Middle frontal gyrus (tissue), 1 donor: Measurements from ENCODE around the gene SF3B3.
A peak's percentile ranks its signal among the peaks of the same experiment; 100 is the strongest.
"Not testable (repeated sequence)": the region's sequence is repeated elsewhere in the genome, so short reads cannot be mapped to it uniquely, and the experiment has no call there.

ENCODE experiments used
- DNase-seq: peaks from one replicate; pipeline ENCODE4 v3.0.0-alpha.2; 2015; ENCODE audit warnings: low spot score; ENCODE audit errors: extremely low spot score

Gene SF3B3

GRCh38 chr16:70565053-70565452 is 41.4 kb downstream of the SF3B3 start:
- no peak for DNase-seq

- no peak for DNase-seq
Measured at GRCh38 chr16:70568601-70569237, 45.1 kb downstream of the SF3B3 start.

GRCh38 chr16:70569752-70570151 is 46.1 kb downstream of the SF3B3 start:
- DNase-seq = no peak

- DNase-seq = no peak
Measured at GRCh38 chr16:70570967-70571570, 47.5 kb downstream of the SF3B3 start.

GRCh38 chr16:70571623-70572022 is 48.0 kb downstream of the SF3B3 start:
- DNase-seq = no peak

- no peak for DNase-seq
Measured at GRCh38 chr16:70572050-70572925, 48.7 kb downstream of the SF3B3 start.

GRCh38 chr16:70572926-70573270 is 49.3 kb downstream of the SF3B3 start:
- DNase-seq = no peak

- peak; percentile 6 for DNase-seq
Measured at GRCh38 chr16:70573451-70574121, 50.0 kb downstream of the SF3B3 start.

- no peak for DNase-seq
Measured at GRCh38 chr16:70574595-70575271, 51.1 kb downstream of the SF3B3 start.

- no peak for DNase-seq
Measured at GRCh38 chr16:70575376-70575775, 51.8 kb downstream of the SF3B3 start.

GRCh38 chr16:70576431-70577255 is 53.0 kb downstream of the SF3B3 start:
- DNase-seq = no peak

GRCh38 chr16:70577256-70577698 is 53.7 kb downstream of the SF3B3 start:
- no peak for DNase-seq

- no peak for DNase-seq
Measured at GRCh38 chr16:70578035-70578434, 54.4 kb downstream of the SF3B3 start.

GRCh38 chr16:70579248-70579647 is 55.6 kb downstream of the SF3B3 start:
- no peak for DNase-seq

- DNase-seq = no peak
Measured at GRCh38 chr16:70579648-70580630, 56.3 kb downstream of the SF3B3 start.

GRCh38 chr16:70582280-70582978 is 58.8 kb downstream of the SF3B3 start:
- DNase-seq = no peak

- no peak for DNase-seq
Measured at GRCh38 chr16:70586731-70587130, 63.1 kb downstream of the SF3B3 start.

GRCh38 chr16:70588565-70588964 is 64.9 kb downstream of the SF3B3 start:
- DNase-seq = no peak

GRCh38 chr16:70589416-70589815 is 65.8 kb downstream of the SF3B3 start:
- DNase-seq = not testable (repeated sequence)
